HEK293 (cell line): Measurements from ENCODE around the gene REC8.

ENCODE experiments used
- CTCF ChIA-PET: fragments of 350-600 bp; formaldehyde crosslinking; extraction: SDS; loops from one replicate; lab custom pipeline; 2021; ENCODE audit warnings: antibody characterized with exemption; lab: Yijun Ruan, JAX
- POLR2A ChIA-PET: fragments of 300-600 bp; formaldehyde crosslinking; extraction: SDS; loops from one replicate; lab custom pipeline; 2020; ENCODE audit warnings: antibody characterized with exemption, inconsistent platforms; lab: Yijun Ruan, JAX
- H3K27ac ChIP-seq: fragments of 200-500 bp; sonication (Bioruptor generic); 2 replicates; pipeline ENCODE4 v1.5.1; 2014; ENCODE audit warnings: low read depth, low read length, control low read depth, inconsistent platforms; ENCODE audit errors: extremely low read depth
- H3K36me3 ChIP-seq, 2 experiments: fragments of 200-500 bp in 1 of 2; sonication (Bioruptor generic) in 1 of 2; 1 replicate in 1 of 2; 2 replicates in 1 of 2; pipeline ENCODE4 v1.5.1; 2014 to 2017; ENCODE audit warnings: inconsistent platforms in 2 of 2, low read length in 2 of 2; ENCODE audit not compliant: control insufficient read depth in 2 of 2, insufficient read depth in 1 of 2
- H3K4me1 ChIP-seq: fragments of 200-500 bp; sonication (Bioruptor generic); 2 replicates; pipeline ENCODE4 v1.5.1; 2014; ENCODE audit warnings: mild to moderate bottlenecking, low read length, inconsistent platforms; ENCODE audit not compliant: control insufficient read depth, insufficient read depth
- H3K4me3 ChIP-seq: 2 replicates; pipeline ENCODE4 v1.5.1; 2011; ENCODE audit warnings: low read depth, mild to moderate bottlenecking, control low read depth, low read length, moderate library complexity
- H3K9me3 ChIP-seq: fragments of 200-500 bp; sonication (Bioruptor generic); 2 replicates; pipeline ENCODE4 v1.5.1; 2014; ENCODE audit warnings: low read depth, low read length, inconsistent platforms; ENCODE audit not compliant: control insufficient read depth, insufficient read depth
- SP7 ChIP-seq: fragments of 450-650 bp; formaldehyde crosslinking; IDR thresholded peaks from 2 replicates; pipeline ENCODE4 v1.5.1; 2016; ENCODE audit warnings: missing biosample characterization, missing genetic modification characterization
- YY1 ChIP-seq: fragments of 450-650 bp; formaldehyde crosslinking; IDR thresholded peaks from 2 replicates; pipeline ENCODE4 v1.5.1; 2018; ENCODE audit warnings: missing biosample characterization, missing genetic modification characterization
- ZFHX2 ChIP-seq: fragments of 450-650 bp; formaldehyde crosslinking; conservative IDR thresholded peaks from 2 replicates; pipeline ENCODE4 v1.5.1; 2016; ENCODE audit warnings: missing biosample characterization, missing genetic modification characterization
- ZIC2 ChIP-seq: fragments of 450-650 bp; formaldehyde crosslinking; IDR thresholded peaks from 2 replicates; pipeline ENCODE4 v1.5.1; 2016; ENCODE audit warnings: missing biosample characterization, missing genetic modification characterization
- ZNF10 ChIP-seq: fragments of 450-650 bp; formaldehyde crosslinking; IDR thresholded peaks from 2 replicates; pipeline ENCODE4 v1.5.1; 2017; ENCODE audit warnings: missing biosample characterization, missing genetic modification characterization
- ZNF114 ChIP-seq: fragments of 450-650 bp; formaldehyde crosslinking; IDR thresholded peaks from 2 replicates; pipeline ENCODE4 v1.5.0; 2017; ENCODE audit warnings: missing biosample characterization, missing genetic modification characterization
- ZNF211 ChIP-seq: fragments of 450-650 bp; formaldehyde crosslinking; IDR thresholded peaks from 2 replicates; pipeline ENCODE4 v1.5.1; 2016; ENCODE audit warnings: low read depth, missing biosample characterization, missing genetic modification characterization
- ZNF23 ChIP-seq: fragments of 450-650 bp; formaldehyde crosslinking; IDR thresholded peaks from 2 replicates; pipeline ENCODE4 v1.5.1; 2016; ENCODE audit warnings: missing biosample characterization, missing genetic modification characterization, borderline replicate concordance
- ZNF239 ChIP-seq: fragments of 450-650 bp; formaldehyde crosslinking; IDR thresholded peaks from 2 replicates; pipeline ENCODE4 v1.5.1; 2016; ENCODE audit warnings: missing biosample characterization, missing genetic modification characterization
- ZNF274 ChIP-seq, 2 experiments: fragments of 200-500 bp in 1 of 2; fragments of 450-650 bp in 1 of 2; sonication (Bioruptor generic) in 1 of 2; formaldehyde crosslinking in 1 of 2; IDR thresholded peaks; 2 replicates each; pipeline versions ENCODE4 v1.5.1 to v1.6.1; 2014 to 2016; ENCODE audit warnings: borderline replicate concordance in 1 of 2, inconsistent platforms in 1 of 2, low read length in 1 of 2, missing biosample characterization in 1 of 2, missing genetic modification characterization in 1 of 2
- ZNF311 ChIP-seq: fragments of 450-650 bp; formaldehyde crosslinking; IDR thresholded peaks from 2 replicates; pipeline ENCODE4 v1.5.1; 2017; ENCODE audit warnings: missing biosample characterization, missing genetic modification characterization, borderline replicate concordance
- ZNF354C ChIP-seq: fragments of 450-650 bp; formaldehyde crosslinking; IDR thresholded peaks from 2 replicates; pipeline ENCODE4 v1.5.1; 2016; ENCODE audit warnings: missing biosample characterization, missing genetic modification characterization, low read depth, borderline replicate concordance
- ZNF391 ChIP-seq: fragments of 450-650 bp; formaldehyde crosslinking; IDR thresholded peaks from 2 replicates; pipeline ENCODE4 v1.5.1; 2016; ENCODE audit warnings: low read depth, missing biosample characterization, missing genetic modification characterization, borderline replicate concordance
- ZNF530 ChIP-seq: fragments of 450-650 bp; formaldehyde crosslinking; IDR thresholded peaks from 2 replicates; pipeline ENCODE4 v1.5.1; 2016; ENCODE audit warnings: low read depth, missing biosample characterization, missing genetic modification characterization
- ZNF548 ChIP-seq: fragments of 450-650 bp; formaldehyde crosslinking; IDR thresholded peaks from 2 replicates; pipeline ENCODE4 v1.5.1; 2016; ENCODE audit warnings: missing biosample characterization, missing genetic modification characterization
- ZNF561 ChIP-seq: fragments of 450-650 bp; IDR thresholded peaks from 2 replicates; pipeline ENCODE4 v1.5.1; 2018; ENCODE audit warnings: missing biosample characterization, missing genetic modification characterization, borderline replicate concordance
- ZNF707 ChIP-seq: fragments of 450-650 bp; formaldehyde crosslinking; IDR thresholded peaks from 2 replicates; pipeline ENCODE4 v1.5.1; 2016; ENCODE audit warnings: missing biosample characterization, missing genetic modification characterization
- ZSCAN30 ChIP-seq: fragments of 450-650 bp; IDR thresholded peaks from 2 replicates; pipeline ENCODE4 v1.5.1; 2018; ENCODE audit warnings: missing biosample characterization, mild to moderate bottlenecking, missing genetic modification characterization, moderate library complexity
- TF ChIP-seq, protein P1 (sequence below): fragments of 450-650 bp; formaldehyde crosslinking; IDR thresholded peaks from 2 replicates; pipeline ENCODE4 v1.5.1; 2016; ENCODE audit warnings: missing biosample characterization, missing genetic modification characterization

Gene REC8

DNA sequence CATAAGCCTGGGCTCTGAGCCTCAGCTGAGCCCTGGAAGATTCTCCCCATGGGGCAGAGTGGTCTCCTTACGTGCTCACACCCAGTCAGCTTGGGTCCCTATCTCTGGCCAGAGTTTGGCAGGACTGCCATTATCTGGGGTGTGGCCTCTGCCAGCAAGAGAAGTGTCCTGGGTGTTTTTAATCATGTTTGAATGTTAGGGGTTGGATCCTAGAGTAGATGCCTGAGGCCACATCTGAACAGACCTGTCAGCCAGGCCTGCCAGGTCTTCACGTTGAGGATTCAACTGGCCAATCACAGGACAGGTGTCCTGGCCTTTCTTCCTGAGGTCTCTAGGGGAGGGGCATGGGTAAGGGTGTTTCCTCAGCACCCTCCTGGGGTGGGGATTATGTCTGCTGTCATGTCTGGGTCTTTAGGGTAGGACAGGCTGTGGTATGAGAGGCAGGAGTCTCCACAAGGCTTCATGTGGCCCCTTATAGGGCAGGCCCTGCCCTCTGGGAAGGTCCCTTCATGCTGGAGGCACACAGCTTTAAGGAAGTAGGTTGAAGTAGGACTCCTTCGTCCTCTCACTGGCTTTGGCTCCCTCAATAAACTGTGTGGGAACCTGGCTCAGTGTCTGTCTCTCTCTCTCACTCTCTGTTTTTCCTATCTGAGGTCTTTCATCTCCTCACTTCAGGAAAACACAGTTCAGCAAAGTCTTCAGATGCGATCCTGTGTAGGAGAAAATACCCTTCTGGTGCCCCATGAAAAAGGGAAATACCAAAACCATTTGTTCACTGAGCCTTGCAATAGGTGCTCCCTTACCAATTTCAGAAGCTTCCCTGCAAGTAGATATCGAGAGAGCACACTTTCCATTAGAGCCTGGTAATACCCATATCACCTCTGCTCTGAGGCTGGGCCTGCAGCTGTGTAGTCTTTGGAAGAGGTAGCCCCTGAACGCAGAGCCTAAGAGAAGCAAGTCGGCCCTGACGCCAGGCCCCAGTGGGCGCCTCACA lies 48.2 kb upstream of the REC8 start:
- ChIA-PET POLR2A (interaction anchor here (0.5 to 1.3 kb wide), 4 partner anchors 9 to 1211 kb away, joined by 3 to 11 read pairs (median 4); partner anchors contain the start of genes DCAF11, EMC9 and NRL), CTCF (interaction anchor here (0.6 to 1.2 kb wide), 2 partner anchors 14 to 37 kb away, joined by 3 read pairs; partner anchors contain the start of gene IRF9)
- peaks cover 10 to 46% of the 10 kb centered on the region in 2 experiments; a peak in 2 of 3 replicates for H3K36me3 ChIP-seq
- H3K9me3 ChIP-seq, result no peaks in the 10 kb centered on the region
- no peaks in the 10 kb centered on the region for H3K4me1 ChIP-seq
- TF ChIP-seq SP7 (tag by site-specific recombination), result no peak
- TF ChIP-seq YY1 (tag by site-specific recombination), result no peak
- TF ChIP-seq ZNF391 (tag by site-specific recombination), result no peak
- no peak overlapping the region for H3K4me3 ChIP-seq
- no peak overlapping the region for H3K27ac ChIP-seq

DNA sequence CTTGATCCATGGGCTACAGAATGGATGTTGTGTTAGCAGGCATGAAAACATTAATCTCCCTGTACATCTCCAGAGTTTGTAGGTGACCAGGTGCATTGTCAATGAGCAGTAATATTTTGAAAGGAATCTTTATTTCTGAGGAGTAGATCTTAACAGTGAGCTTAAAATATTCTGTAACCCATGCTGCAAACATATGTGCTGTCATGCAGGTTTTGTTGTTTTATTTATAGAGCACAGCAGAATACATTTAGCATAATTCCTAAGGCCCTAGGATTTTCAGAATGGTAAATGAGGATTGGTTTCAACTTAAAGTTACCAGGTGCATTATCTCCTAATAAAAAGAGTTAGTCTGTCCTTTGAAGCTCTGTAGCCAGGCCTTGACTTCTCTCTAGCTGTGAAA lies 44.9 kb upstream of the REC8 start:
- Histone ChIP-seq H3K9me3 (no peaks in the 10 kb centered on the region), H3K36me3 (peaks cover 0 to 18% of the 10 kb centered on the region in 2 experiments; a peak in 1 of 3 replicates), H3K27ac (no peak overlapping the region), H3K4me1 (no peaks in the 10 kb centered on the region), H3K4me3 (no peak overlapping the region)
- ChIA-PET POLR2A (interaction anchor here (1.7 to 2.6 kb wide), 2 partner anchors 9 to 12 kb away, joined by 10 to 14 read pairs; partner anchors contain the start of genes DCAF11, NRL and PSME1), CTCF (interaction anchor here (1.3 kb wide), 1 partner anchor 34 kb away, joined by 4 read pairs; no protein-coding TSS in a partner anchor)
- TF ChIP-seq ZNF211 (tag by site-specific recombination), result no peak
- no peak for TF ChIP-seq ZNF354C
- TF ChIP-seq ZNF530, result no peak
- TF ChIP-seq ZNF23, result no peak
- no peak for TF ChIP-seq ZFHX2
- TF ChIP-seq ZNF548 (tag by site-specific recombination), result no peak
- no peak for TF ChIP-seq ZIC2 (tag by site-specific recombination)
- TF ChIP-seq YY1 (tag by site-specific recombination), result no peak
- TF ChIP-seq ZNF239 (tag by site-specific recombination), result no peak
- TF ChIP-seq ZNF274 (IDR thresholded peaks at IDR 0.05; ENCODE audit: low read length), result no peak
- TF ChIP-seq ZNF274 (tag by site-specific recombination; IDR thresholded peaks at IDR 0.05; ENCODE audit: borderline replicate concordance), result no peak
- TF ChIP-seq ZNF10 (tag by site-specific recombination), result no peak
- TF ChIP-seq ZNF114 (tag by site-specific recombination), result no peak
- TF ChIP-seq ZNF561 (tag by site-specific recombination), result no peak
- no peak for TF ChIP-seq ZNF311 (tag by site-specific recombination)
- TF ChIP-seq ZNF707, result no peak
- TF ChIP-seq ZSCAN30 (tag by site-specific recombination), result no peak
- TF ChIP-seq, protein P1, sequence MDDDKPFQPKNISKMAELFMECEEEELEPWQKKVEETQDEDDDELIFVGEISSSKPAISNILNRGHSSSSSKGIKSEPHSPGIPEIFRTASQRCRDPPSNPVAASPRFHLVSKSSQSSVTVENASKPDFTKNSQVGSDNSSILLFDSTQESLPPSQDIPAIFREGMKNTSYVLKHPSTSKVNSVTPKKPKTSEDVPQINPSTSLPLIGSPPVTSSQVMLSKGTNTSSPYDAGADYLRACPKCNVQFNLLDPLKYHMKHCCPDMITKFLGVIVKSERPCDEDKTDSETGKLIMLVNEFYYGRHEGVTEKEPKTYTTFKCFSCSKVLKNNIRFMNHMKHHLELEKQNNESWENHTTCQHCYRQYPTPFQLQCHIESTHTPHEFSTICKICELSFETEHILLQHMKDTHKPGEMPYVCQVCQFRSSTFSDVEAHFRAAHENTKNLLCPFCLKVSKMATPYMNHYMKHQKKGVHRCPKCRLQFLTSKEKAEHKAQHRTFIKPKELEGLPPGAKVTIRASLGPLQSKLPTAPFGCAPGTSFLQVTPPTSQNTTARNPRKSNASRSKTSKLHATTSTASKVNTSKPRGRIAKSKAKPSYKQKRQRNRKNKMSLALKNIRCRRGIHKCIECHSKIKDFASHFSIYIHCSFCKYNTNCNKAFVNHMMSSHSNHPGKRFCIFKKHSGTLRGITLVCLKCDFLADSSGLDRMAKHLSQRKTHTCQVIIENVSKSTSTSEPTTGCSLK (tag by site-specific recombination), result no peak
